Fibroblast of the aortic adventitia (primary cell): Measurements from ENCODE around the gene TTF2. TPM values are rescaled to one million over a fixed set of nuclear protein-coding genes. Genes with fewer than 3 reads are reported as not detected.

ENCODE experiments used
- DNase-seq: peaks from one replicate; pipeline ENCODE4 v3.0.0-alpha.2; 2010; ENCODE audit warnings: low read depth
- H3K4me3 ChIP-seq: 2 replicates; pipeline ENCODE4 v1.5.1; 2011; ENCODE audit warnings: low read depth, mild to moderate bottlenecking, control low read depth, low read length, moderate library complexity
- total RNA-seq: library from RNA; depleted of rRNA; stranded (reverse); fragments of >200 nt; gene quantifications from 2 replicates; pipeline ENCODE4 v1.2.3, GENCODE V29; 2012; ENCODE audit warnings: low replicate concordance
- TF ChIP-seq, protein P1 (sequence below): IDR thresholded peaks from 2 replicates; pipeline ENCODE4 v1.5.1; 2011; ENCODE audit warnings: mild to moderate bottlenecking, low read length, control low read depth, inconsistent platforms; ENCODE audit not compliant: insufficient read depth

TTF2 gene
- total RNA-seq, 1 donor: 11.0 TPM

DNA sequence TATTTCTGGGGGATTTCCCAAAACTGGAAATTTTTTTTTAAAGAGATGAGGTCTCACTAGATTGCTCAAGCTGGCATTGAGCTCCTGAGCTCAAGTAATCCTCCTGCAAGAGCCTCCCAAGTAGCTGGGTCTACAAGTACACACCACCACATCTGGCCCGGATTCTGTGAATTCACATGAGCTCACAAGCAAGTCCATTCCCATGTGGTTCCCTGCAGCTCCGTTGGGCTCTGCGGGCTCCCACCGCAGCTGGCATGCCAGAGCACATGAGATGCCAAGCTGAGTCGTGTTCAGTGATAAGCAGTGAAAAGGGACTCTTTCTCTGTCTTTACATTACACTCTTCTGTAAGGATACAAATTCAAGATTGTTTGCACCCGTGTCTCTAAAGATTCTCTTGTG, 21.9 kb upstream of the TTF2 start:
- H3K4me3 ChIP-seq: no peak overlapping the region
- no peak for DNase-seq
- TF ChIP-seq, protein P1, sequence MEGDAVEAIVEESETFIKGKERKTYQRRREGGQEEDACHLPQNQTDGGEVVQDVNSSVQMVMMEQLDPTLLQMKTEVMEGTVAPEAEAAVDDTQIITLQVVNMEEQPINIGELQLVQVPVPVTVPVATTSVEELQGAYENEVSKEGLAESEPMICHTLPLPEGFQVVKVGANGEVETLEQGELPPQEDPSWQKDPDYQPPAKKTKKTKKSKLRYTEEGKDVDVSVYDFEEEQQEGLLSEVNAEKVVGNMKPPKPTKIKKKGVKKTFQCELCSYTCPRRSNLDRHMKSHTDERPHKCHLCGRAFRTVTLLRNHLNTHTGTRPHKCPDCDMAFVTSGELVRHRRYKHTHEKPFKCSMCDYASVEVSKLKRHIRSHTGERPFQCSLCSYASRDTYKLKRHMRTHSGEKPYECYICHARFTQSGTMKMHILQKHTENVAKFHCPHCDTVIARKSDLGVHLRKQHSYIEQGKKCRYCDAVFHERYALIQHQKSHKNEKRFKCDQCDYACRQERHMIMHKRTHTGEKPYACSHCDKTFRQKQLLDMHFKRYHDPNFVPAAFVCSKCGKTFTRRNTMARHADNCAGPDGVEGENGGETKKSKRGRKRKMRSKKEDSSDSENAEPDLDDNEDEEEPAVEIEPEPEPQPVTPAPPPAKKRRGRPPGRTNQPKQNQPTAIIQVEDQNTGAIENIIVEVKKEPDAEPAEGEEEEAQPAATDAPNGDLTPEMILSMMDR: no peak

DNA sequence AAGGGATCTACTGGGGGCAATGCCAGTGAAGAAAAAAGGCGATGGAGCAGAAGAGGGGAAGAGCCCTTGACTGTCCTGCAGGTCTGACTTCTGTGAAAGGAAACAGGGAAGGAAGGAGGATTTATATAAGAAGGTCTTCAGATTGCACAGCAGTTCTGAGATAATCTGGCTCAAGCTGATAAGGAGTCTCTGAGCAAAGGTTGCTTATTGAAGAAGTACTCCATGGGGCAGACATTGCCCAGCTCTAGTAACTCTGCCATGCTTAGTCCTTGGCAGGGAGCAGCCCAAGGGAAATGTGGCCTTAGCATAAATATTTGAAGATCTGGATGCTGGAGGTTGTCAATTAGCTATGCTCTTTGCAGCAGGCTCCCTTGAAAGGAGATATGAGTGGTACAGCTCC, 15.9 kb upstream of the TTF2 start:
- DNase-seq: no peak
- TF ChIP-seq, protein P1: no peak
- no peak overlapping the region for H3K4me3 ChIP-seq

DNA sequence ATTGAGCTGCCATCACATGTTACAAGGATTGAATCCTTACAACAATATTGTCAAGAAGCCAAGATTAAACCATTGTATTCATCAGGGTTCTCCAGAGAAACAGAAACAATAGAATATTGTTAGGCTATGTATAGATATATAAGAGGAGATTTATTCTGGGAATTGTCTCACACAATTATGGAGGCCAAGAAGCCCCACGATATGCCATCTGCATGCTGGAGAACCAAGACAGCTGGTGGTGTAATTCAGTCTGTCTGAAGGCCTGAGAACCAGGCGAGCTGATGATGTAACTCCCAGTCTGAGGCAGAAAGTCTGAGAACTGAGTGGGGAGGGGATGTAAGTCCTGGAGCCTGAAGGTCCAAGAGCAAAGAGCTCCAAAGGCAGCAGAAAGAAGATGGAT, 14.5 kb upstream of the TTF2 start:
- H3K4me3 ChIP-seq: no peak overlapping the region
- DNase-seq: peak; percentile 53
- TF ChIP-seq, protein P1: no peak

DNA sequence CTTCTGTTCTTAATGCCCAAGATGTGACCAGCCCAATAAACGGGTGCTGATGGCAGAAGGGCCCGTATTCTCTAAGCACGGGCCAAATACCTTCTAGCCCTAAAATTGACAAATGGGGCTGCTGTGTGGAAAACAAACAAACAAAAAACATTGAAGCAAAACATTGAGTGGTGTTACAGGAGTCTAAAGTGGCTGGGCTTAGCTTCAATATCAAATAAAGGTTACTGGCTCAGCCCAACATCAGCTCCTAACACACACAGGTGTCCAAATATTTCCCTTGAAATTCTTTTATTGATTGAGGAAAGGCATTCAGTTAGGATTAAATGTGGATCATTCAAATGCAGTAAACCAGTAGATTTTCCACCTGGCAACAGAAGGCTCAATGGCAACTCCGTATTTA, 13.3 kb upstream of the TTF2 start:
- no peak for DNase-seq
- no peak overlapping the region for H3K4me3 ChIP-seq
- TF ChIP-seq, protein P1: no peak

DNA sequence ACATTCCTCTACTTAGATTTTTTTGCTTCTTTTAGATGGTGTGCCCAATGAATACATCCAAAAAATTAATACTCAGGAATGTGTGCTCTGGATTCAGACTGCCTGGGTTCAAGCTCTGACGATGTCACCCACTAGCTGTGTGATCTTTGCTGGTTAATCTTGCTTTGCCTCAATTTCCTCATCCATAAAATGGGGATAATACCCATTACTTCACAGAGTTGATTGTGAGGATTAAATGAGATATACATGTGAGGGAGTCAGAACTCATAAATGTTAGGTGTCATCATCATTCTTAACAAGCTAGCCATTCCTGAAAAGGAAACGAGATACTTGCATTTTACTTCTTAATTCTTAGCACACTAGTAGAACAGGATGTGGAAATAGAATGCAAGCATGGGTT, 12.9 kb upstream of the TTF2 start:
- DNase-seq: no peak
- no peak overlapping the region for H3K4me3 ChIP-seq
- TF ChIP-seq, protein P1: no peak

DNA sequence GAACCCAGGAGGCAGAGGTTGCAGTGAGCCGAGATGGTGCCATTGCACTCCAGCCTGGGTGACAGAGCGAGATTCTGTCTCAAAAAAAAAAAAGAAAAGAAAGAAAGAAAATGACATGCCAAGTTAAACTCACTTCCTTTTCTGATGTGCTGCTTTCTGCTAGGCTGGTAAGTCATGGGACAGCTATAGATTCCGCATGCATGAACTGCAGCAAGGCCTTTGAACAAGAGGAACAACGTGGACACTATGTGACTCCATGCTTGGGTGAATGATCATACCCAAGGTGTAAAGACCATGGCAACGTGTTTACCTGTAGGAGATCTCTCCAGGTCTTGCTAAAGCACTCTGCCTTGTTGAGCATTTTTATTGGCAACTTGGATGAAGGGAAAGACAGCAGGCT, 10.3 kb upstream of the TTF2 start:
- H3K4me3 ChIP-seq: no peak overlapping the region
- no peak for DNase-seq
- TF ChIP-seq, protein P1: no peak
